GM18519 (cell line): Measurements from ENCODE around the gene COPS2.

Experiments
- ATAC-seq: cut with Tn5 transposase; IDR thresholded peaks from one replicate; pipeline ENCODE4 v1.9.1; 2021; ENCODE audit warnings: mild to moderate bottlenecking, moderate library complexity; ENCODE audit not compliant: unreplicated experiment, low FRiP score

Gene COPS2

DNA sequence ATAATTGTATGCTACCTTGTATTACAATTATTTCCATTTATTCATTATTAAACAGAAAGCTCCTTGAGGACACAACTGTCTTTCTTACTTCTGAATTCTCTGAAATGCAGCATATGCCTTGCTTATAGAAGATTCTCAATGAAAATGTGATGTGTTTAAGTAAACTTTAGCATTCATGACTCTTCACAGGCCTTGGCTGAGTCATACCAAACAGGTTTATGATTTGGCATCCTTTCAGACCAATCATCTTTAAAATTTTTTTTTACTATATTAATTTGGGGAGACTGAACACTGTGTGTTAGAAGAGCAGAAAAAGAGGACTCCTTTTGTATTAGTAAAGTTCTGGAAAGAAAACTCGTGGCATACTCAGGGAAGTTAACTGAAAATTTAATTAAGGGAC lies 8.3 kb upstream of the COPS2 start:
- ATAC-seq: no peak

DNA sequence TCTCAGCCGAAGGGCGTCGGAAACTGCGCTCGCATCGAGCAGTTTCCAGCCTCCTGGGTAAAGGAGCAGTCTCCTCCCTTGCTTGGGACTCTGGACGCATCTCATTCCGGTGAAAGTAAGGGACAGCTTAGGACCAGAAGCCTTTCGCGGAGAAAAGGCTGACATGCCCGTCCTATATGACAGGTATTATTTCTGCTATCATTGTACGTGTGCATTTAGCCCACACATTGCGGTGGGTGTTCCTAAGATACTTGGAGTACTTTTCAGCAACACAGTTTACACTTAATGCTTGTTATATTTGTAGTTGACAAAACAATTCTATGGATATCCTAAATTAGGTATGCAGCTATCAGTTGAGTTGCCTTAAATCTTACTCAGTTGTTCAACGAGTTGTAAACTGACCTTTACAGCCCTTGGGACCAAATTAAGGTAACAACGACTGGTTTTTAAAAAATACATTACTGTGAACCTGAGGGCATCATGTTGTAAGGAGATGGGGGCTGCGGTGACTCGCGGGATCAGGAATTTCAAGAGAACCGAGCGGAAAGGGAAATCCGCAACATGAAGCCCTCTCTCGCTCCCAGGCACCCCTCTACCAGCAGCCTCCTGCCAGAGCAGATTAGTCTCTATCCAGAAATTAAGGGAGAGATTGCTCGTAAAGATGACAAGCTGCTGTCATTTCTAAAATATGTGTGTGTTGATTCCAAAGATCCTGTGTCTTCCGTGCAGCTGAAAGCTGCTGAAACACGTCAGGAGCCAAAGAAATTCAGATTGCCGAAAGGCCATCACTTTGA lies 632 bp upstream of the COPS2 start:
- ATAC-seq: peak; percentile 20

DNA sequence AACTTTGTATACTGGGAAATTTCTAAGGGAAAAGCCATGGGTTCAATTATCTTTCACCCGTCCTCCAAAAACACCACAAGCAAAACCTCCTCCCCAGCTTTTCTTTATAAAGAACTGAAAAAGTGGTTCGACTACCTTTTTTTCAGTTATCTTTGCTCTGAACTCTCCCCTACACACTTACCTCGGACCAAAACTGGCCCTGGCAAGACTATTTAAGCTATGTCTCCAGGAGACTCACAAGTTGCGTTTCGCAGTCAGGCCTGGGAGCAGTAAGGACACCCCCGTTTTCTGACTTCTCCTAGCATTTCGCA lies 645 bp downstream of the COPS2 start:
- ATAC-seq: no peak

DNA sequence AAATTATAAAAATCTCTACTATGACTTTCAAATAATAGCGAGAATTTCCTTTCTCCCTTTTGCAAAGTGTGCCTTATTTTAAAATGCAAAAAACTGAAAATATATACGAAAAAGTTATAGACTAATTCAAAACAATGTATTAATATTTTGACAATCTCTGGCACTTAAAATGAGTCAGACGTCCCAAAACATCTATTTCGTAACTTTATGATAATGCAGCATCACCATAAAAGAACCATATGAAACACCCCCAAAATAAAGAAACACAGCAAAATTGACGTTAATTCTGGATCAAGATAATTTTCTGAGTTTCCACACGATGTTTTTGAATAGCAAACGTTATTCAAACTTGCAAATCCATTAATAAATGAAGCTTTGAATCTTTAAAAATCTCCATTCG lies 1.0 kb downstream of the COPS2 start:
- ATAC-seq: no peak

DNA sequence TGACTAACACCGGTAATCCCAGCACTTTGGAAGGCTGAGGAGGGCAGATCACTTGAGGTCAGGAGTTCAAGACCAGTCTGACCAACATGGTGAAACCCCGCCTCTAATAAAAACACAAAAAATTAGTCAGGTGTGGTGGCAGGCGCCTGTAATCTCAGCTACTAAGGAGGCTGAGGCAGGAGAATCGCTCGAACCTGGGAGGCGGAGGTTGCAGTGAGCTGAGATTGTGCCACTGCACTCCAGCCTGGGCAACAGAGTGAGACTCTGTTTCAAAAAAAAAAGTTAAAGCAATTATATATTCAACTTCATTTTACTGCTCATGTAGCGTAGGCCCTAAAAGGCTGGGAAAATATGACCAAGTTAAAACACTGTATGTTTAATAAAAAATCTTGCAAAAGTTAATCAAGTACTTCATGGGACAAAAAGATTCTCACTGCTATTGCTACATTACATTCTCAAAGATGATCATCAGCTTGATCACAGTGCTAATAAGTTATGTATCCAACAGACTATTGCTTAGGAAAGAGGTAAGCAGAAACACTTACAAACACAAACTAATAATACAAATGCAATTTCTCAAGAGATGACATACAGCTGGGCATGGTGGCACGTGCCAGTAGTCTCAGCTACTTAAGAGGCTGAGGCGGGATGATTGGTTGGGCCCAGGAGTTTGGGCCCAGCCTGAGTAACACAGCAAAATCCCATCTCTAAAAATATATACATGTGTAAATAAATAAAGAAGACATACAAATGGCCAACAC lies 2.7 kb downstream of the COPS2 start:
- ATAC-seq: no peak

DNA sequence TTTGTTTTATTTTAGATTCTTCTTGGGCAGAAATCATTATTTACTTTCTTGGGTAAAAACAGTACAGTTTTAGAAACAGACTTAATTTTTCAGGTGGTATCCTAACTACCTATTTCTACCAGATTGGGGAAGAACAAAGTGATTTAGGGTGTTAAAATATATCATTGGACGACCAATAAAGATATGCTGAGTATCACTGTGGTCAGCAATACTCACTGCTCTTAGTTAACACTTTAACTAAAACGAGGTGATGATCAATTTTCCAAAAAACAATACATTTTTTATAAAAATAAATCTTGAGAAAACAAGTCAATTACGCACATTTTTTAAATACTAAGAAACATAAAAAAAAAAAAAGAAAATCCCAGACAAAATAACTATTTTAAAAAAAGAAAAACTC lies 3.6 kb downstream of the COPS2 start:
- ATAC-seq: no peak

DNA sequence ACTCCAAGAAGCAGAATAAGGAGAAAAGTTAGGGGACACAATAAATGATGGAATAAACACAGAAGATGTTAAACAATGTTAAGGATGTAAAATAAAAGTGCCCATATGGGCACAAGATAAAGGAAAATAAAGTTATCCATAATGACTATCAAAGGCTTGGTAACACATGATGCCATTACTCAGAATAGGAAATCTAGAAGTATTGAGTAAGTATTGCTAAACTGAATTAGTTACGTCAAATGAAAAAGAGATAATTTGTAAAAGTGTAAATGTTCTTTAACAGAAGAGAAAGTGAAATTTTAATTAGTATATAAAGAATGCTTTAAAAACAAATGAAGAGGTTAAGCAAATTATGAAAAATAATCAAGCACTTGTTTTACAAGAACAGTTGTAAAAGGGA lies 6.7 kb downstream of the COPS2 start:
- ATAC-seq: no peak

DNA sequence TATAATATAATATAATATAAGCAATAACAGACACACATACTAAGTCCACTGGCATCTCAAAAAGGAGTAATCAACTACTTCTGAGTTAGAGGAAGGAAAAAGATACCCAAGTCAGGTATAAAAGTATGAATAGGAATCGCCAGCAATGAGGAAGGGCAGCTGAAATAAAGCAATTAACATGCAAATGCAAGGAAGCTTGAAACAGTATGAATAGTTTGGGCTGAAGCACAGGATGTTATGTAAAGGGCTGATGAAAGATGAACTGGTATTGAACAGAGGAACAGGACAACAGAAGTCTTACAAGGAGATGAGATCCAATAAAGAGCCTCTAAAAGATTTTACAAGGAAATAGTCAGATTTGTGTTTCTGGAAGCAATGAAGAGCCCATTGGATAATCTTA lies 7.1 kb downstream of the COPS2 start:
- no peak for ATAC-seq

DNA sequence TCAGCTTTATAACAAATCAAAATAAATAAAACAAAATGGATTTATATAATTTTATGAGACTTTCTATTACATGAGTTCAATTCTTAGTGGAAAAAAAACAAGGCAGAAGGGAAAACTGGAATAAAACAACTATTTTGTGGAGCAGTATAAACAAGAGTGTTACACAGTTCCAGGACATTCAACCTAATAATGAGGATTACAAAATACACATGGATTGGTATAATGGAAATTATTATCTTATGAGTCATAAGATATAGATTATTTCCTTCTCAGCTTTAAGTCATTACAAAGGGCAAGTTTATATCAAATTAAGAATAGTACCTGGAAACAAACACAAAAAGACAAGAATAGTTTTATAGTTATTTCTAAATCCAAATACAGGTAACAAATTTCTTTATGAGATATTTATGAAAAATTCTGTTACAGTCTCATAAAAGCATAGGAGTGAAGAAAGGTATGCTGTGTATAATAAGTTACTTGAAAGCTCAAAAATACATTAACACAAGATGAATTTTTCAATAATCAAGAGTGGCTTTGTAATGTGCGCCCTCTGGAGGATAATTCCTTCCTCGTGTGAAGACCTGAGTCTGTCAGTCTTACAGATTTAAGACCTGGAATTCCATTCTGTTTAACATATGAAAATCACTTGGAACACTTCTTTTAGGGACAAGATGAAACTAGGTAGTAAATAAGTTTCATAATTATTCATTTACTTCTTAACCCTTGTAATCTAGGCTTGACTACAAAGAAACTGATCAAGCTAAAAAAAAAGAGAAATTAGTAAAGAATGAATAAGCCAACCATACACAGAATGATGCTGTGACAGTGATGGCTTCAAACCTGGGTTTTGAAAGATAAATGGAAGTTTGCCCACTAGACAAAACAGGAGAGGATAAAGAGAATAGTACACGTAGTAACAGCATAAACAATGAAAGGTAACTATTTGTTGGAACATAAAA lies 9.5 kb downstream of the COPS2 start:
- ATAC-seq: no peak

DNA sequence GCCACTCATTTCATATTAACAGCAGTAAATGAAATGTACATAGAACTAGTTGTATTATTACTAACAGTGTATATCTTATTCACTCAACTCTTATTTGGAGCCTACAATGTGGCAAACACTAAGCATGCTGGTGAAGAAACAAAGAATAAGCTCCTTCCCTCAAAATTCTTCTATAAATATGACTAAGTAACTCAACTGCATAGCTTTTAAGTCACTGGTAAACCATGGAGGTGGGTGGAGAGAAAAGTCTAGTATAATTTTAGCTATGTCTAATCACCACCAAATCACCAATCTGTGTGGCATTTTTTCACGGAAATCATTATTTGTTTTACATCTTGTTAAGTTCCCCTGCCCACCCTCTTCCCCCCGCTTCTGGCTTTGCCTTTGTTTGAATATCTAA lies 17.5 kb downstream of the COPS2 start:
- ATAC-seq: no peak

DNA sequence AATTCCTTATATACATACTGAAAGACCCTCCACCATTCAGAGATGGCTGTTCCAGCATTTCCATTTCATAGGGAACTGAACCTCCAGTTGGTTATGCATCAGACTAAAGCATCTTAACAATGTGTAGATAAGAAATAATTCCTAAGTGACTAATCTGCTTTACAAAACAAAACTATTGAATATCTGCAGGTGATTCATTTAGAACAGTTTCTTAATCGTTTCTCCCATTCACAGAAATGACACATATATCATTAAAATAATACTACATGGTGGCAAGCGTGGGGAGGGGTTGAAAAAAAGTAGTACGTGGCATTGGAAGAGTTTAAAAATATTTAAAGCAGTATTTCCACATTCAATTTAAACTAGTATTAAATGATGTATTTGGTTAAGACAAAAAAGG lies 19.5 kb downstream of the COPS2 start:
- ATAC-seq: no peak

DNA sequence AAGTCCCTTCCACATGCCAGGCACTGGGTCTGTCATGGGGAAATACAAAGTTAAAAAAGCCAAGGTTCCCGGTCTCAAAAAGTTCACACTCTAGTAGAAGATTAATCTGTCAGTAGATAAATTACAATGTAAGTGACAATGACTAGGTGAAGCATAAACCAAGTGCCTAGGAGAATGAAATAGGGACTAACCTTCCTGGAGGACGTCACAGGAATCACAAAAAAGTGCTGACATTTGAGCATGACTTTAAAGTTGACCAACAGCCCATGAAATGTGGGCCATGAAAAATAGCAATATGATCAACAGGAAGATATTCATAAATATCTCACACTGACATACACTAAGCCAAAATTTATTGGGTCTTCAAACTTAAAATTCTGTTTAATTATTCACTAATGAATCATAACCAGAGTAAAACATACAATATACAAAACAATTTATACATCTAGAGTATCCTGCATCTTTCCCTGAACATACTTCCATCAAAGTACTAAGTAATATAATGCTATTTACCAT lies 20.0 kb downstream of the COPS2 start:
- ATAC-seq: no peak

DNA sequence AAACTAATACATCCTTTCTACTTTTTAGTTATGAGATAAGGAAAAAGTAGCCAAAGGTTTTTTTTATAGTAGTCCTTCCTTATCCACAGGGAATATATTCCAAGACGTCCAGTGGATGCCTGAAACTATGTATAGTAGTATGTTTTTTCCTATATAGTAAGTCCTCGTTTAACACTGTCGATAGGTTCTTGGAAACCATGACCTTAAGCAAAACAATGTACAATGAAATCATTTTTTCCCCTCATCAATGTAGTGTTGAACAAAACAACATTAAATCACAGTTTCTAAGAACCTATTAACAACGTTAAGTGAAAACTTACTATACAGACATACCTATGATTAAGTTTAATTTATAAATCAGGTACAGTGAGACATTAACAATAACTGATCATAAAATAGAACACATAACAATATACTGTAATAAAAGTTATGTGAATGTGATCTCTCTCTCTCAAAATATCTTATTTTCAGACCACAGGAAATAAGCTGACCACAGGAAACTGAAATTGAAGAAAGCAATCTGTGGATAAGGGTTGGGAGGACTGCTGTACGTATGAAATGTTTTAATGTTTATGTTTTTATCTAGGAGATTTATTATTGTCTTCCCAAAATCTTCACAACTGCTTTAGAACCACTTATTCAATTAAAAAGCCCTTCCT lies 20.6 kb downstream of the COPS2 start:
- no peak for ATAC-seq

DNA sequence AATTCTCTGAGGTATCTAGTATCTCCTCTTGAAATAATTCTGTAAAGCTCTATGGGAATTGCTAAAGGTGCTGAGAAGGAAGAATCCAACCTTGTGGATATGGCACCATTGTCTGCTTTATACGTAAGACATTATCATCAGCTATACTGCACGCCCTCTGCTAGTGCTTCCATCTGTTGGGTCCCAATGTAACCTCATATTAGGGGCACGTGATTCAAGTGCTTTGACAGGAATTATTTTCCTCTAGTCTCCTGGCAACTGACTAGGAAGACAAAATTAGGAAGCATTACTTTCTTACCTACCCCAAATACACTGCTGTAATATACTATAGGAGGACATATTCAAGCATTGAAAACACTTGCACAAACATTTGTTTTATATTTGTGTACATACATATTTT lies 24.0 kb downstream of the COPS2 start:
- ATAC-seq: no peak

DNA sequence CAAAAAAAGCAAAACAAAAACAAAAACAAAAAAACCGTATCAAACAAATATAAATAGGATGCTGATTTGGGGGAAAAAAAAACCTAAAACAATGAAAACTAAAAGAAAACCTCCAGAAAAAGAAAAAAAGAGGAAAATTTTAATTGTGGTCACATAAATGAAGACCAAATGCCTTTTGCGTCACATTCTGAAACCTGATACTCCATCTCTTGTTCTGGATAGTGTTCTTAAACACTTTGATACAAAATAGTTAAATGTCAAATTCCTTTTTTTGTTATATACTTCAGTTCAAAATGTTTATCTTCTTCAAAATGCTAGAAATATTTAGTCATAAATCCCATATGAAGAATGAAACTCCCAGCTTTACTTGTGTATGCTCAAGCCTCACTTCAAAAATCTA lies 31.0 kb downstream of the COPS2 start:
- ATAC-seq: no peak

DNA sequence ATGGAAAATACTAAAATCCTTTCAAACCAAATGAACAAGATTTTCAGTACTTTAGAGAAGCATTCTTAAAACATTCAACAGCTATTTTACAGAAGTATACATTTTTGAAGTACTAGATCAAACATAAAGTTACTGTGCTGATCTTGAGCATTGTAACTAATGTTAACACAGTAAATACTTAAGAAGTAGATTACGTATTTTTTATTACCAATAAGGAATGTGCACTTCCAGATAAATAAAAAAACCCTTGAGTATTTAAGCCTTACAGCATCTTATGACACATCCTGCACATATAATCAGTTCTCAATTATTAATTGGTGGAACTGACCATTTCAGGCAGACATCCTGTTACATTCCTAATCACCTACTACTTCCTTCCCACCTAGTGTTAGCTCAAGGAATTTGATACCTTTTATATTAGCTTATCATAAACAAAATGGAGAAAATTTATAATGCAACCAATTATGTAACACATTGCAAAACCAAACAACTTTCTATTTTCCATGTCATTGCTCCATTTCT lies 32.8 kb downstream of the COPS2 start:
- no peak for ATAC-seq

DNA sequence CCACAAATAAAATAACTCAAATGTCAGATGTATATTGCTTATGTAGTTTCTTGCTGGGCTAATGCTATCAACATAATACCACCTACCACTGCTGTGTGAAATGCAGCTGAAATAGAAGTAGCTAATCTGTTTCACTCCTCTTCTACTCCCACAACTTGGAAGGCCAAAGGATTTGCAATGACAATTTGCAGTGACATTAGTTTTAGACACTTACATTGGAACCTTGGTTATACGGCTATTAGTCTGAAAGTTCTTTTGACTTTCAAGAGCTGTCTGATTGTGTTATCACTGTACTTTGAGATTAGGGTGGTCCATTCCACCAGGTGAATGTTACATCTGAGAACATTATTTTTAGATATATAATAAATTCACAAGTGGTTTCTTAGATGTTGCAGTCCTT lies 33.5 kb downstream of the COPS2 start:
- no peak for ATAC-seq

DNA sequence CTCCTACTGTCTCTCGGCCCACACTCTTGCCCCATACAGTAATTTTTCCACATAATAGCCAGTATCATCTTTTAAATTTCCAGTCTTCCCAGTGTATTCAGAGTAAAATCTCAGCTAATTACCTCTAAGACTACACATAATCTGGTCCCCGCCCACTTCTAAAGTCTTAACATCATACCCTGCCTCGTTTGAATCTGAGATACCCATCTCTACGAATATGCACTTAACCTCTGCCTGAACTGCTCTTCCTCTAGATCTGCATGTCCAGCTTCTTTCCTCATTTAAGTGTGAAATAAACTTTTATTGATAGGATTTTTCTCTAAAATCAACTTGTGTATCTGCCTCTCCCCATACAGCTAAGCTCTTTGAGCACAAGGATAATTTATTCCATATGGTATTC lies 34.6 kb downstream of the COPS2 start:
- ATAC-seq: no peak

DNA sequence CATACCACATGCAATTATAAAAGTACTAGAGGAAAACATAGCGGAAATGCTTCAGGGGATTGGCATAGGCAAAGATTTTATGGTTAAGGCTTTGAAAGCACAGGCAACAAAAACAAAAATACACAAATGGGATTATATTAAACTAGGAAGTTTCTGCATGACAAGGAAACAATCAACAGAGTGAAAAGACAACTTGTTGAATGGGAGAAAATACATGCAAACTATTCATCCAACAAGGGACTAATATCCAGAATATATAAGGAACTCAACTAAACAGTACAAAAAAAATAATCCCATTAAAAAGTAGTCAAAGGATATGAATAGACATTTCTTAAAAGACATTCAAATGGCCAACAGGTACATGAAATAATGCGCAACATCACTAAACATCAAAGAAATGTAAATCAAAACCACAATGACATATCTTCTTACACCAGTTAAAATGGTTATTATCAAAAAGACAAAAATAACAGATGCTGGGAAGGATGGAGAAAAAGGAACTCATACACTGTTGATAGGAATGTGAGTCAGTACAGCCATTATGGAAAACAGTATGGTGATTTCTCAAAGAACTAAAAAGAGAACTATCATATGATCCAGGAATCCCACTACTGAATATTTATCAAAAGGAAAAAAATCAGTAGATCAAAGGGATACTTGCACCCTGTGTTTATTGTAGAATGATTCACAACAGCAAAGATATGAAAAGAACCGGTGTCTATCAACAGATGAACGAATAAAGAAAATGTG lies 39.1 kb downstream of the COPS2 start:
- no peak for ATAC-seq

DNA sequence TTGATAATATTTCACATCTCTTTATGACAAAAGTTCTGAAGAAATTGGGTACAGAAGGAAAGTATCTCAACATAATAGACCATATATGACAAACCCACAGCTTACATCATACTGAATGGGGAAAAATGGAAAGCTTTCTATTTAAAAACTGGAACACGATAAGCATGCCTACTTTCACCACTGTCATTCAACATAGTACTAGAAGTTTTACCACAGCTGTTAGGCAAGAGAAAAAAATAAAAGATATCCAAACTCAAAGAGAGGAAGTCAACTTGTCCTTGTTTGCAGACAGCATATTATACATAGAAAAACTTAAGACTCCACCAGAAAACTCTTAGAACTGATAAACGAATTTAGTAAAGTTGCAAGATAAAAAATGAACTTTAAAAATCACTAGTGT lies 40.3 kb downstream of the COPS2 start:
- ATAC-seq: no peak
